IMR-90 (cell line): ENCODE data around the gene CACNA1I.
A peak's percentile ranks its signal among the peaks of the same experiment; 100 is the strongest.

ENCODE experiments used
- CEBPB ChIP-seq: IDR thresholded peaks from 2 replicates; pipeline ENCODE4 v1.6.1; 2012; ENCODE audit warnings: low read depth, low read length, improper control_type of control experiment
- CTCF ChIP-seq: conservative IDR thresholded peaks from 2 replicates; pipeline ENCODE4 v1.5.1; 2012; ENCODE audit warnings: mild to moderate bottlenecking, low read depth, low read length, improper control_type of control experiment
- NFE2L2 ChIP-seq: fragments of 150-350 bp; IDR thresholded peaks from 2 replicates; pipeline ENCODE4 v1.6.1; 2016; ENCODE audit warnings: low read depth, mild to moderate bottlenecking, low read length
- POLR2A ChIP-seq: IDR thresholded peaks from 2 replicates; pipeline ENCODE4 v1.6.1; 2012; ENCODE audit warnings: mild to moderate bottlenecking, low read depth, low read length
- RAD21 ChIP-seq: IDR thresholded peaks from 2 replicates; pipeline ENCODE4 v1.6.1; 2012; ENCODE audit warnings: low read length, improper control_type of control experiment
- RCOR1 ChIP-seq: IDR thresholded peaks from 2 replicates; pipeline ENCODE4 v1.6.1; 2012; ENCODE audit warnings: mild to moderate bottlenecking, low read length, improper control_type of control experiment; ENCODE audit not compliant: insufficient replicate concordance
- SMC3 ChIP-seq: fragments of 150-350 bp; IDR thresholded peaks from 2 replicates; pipeline ENCODE4 v1.6.1; 2016; ENCODE audit warnings: low read depth, mild to moderate bottlenecking, antibody characterized with exemption, low read length, moderate library complexity
- TF ChIP-seq, protein P1 (sequence below): fragments of 150-350 bp; IDR thresholded peaks from 2 replicates; pipeline ENCODE4 v1.6.1; 2016; ENCODE audit warnings: low read depth, mild to moderate bottlenecking, low read length, moderate library complexity, borderline replicate concordance

- no peak for TF ChIP-seq NFE2L2
- TF ChIP-seq POLR2A = no peak
- peak; percentile 52 for TF ChIP-seq CTCF
- no peak for TF ChIP-seq RCOR1
- no peak for TF ChIP-seq CEBPB
- TF ChIP-seq, protein P1, sequence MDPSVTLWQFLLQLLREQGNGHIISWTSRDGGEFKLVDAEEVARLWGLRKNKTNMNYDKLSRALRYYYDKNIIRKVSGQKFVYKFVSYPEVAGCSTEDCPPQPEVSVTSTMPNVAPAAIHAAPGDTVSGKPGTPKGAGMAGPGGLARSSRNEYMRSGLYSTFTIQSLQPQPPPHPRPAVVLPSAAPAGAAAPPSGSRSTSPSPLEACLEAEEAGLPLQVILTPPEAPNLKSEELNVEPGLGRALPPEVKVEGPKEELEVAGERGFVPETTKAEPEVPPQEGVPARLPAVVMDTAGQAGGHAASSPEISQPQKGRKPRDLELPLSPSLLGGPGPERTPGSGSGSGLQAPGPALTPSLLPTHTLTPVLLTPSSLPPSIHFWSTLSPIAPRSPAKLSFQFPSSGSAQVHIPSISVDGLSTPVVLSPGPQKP = no peak
- peak; percentile 67 for TF ChIP-seq RAD21
- TF ChIP-seq SMC3 = peak; percentile 55; the same call in 1 of the 2 replicates
Measured at GRCh38 chr22:39622881-39623367, 52.4 kb downstream of the CACNA1I start.
